NT2/D1 (cell line): ENCODE measurements around the gene LAD1.

ENCODE experiments used
- DNase-seq: peaks from one replicate; pipeline ENCODE4 v3.0.0-alpha.2; 2011; ENCODE audit warnings: low read depth, low spot score
- H3K27me3 ChIP-seq: 2 replicates; pipeline ENCODE4 v1.6.0; 2011; ENCODE audit warnings: mild to moderate bottlenecking; ENCODE audit not compliant: insufficient read length, insufficient read depth
- H3K36me3 ChIP-seq: 2 replicates; pipeline ENCODE4 v1.6.1; 2011; ENCODE audit warnings: mild to moderate bottlenecking, low read length, mixed read lengths; ENCODE audit not compliant: insufficient read depth, insufficient read length
- H3K4me1 ChIP-seq: 2 replicates; pipeline ENCODE4 v1.5.1; 2011; ENCODE audit not compliant: insufficient read depth, insufficient read length
- H3K4me3 ChIP-seq: 2 replicates; pipeline ENCODE4 v1.5.1; 2011; ENCODE audit warnings: low read depth; ENCODE audit not compliant: insufficient read length
- H3K9ac ChIP-seq: 2 replicates; pipeline ENCODE4 v1.6.0; 2011; ENCODE audit warnings: low read depth; ENCODE audit not compliant: insufficient read length
- H3K9me3 ChIP-seq: 2 replicates; pipeline ENCODE4 v1.5.1; 2011; ENCODE audit warnings: mild to moderate bottlenecking, low read length; ENCODE audit not compliant: insufficient read depth
- SUZ12 ChIP-seq: IDR thresholded peaks from 2 replicates; pipeline ENCODE4 v1.6.1; 2011; ENCODE audit not compliant: insufficient read length, insufficient read depth; ENCODE audit errors: extremely low read depth
- YY1 ChIP-seq: IDR thresholded peaks from 2 replicates; pipeline ENCODE4 v1.6.1; 2011; ENCODE audit not compliant: insufficient read length, insufficient read depth
- ZNF274 ChIP-seq: IDR thresholded peaks from 2 replicates; pipeline ENCODE4 v1.6.1; 2011; ENCODE audit warnings: mild to moderate bottlenecking, low read depth, low read length

The LAD1 gene

GRCh38 chr1:201423655-201424054 lies 24.5 kb upstream of the LAD1 start:
- H3K9ac ChIP-seq = no peak overlapping the region
- DNase-seq = no peak

GRCh38 chr1:201422436-201423030 lies 23.4 kb upstream of the LAD1 start:
- TF ChIP-seq SUZ12 (no peak), YY1 (no peak), ZNF274 (no peak)
- no peak overlapping the region for H3K9ac ChIP-seq
- no peak overlapping the region for H3K4me3 ChIP-seq
- no peaks in the 10 kb centered on the region for H3K27me3 ChIP-seq
- H3K36me3 ChIP-seq = no peaks in the 10 kb centered on the region
- H3K4me1 ChIP-seq = peaks cover 15% of the 10 kb centered on the region
- no peak for DNase-seq
- H3K9me3 ChIP-seq = peaks cover 6% of the 10 kb centered on the region; the same call in 1 of the 2 replicates

More at GRCh38 chr1:201423655-201424054, 24.5 kb upstream of the LAD1 start:
- TF ChIP-seq ZNF274 = no peak
- TF ChIP-seq YY1 = no peak
- no peak for TF ChIP-seq SUZ12
- no peaks in the 10 kb centered on the region for H3K36me3 ChIP-seq
- peaks cover 15% of the 10 kb centered on the region for H3K4me1 ChIP-seq
- H3K9me3 ChIP-seq = peaks cover 6% of the 10 kb centered on the region; the same call in 1 of the 2 replicates
- H3K27me3 ChIP-seq = no peaks in the 10 kb centered on the region
- no peak overlapping the region for H3K4me3 ChIP-seq

- Histone ChIP-seq H3K9me3 (peaks cover 9% of the 10 kb centered on the region; the same call in 1 of the 2 replicates), H3K36me3 (no peaks in the 10 kb centered on the region), H3K9ac (no peak overlapping the region), H3K27me3 (no peaks in the 10 kb centered on the region), H3K4me1 (peaks cover 15% of the 10 kb centered on the region), H3K4me3 (no peak overlapping the region)
- no peak for TF ChIP-seq YY1
- no peak for TF ChIP-seq ZNF274
- no peak for TF ChIP-seq SUZ12
- no peak for DNase-seq
Observed at GRCh38 chr1:201422026-201422425, 22.9 kb upstream of the LAD1 start.

GRCh38 chr1:201421041-201421440 lies 21.9 kb upstream of the LAD1 start:
- no peak for DNase-seq

GRCh38 chr1:201420608-201421002 lies 21.5 kb upstream of the LAD1 start:
- no peaks in the 10 kb centered on the region for H3K27me3 ChIP-seq
- no peak overlapping the region for H3K4me3 ChIP-seq

More at GRCh38 chr1:201421041-201421440, 21.9 kb upstream of the LAD1 start:
- H3K9ac ChIP-seq = no peak overlapping the region
- no peaks in the 10 kb centered on the region for H3K27me3 ChIP-seq
- no peak for TF ChIP-seq SUZ12
- no peak for TF ChIP-seq YY1
- no peak for TF ChIP-seq ZNF274
- no peaks in the 10 kb centered on the region for H3K36me3 ChIP-seq
- H3K4me1 ChIP-seq = peaks cover 11% of the 10 kb centered on the region
- no peak overlapping the region for H3K4me3 ChIP-seq
- peaks cover 19% of the 10 kb centered on the region for H3K9me3 ChIP-seq

GRCh38 chr1:201419746-201420607 lies 20.9 kb upstream of the LAD1 start:
- no peak overlapping the region for H3K4me3 ChIP-seq
- peaks cover 29% of the 10 kb centered on the region for H3K9me3 ChIP-seq
- no peak for DNase-seq
- H3K36me3 ChIP-seq = no peaks in the 10 kb centered on the region
- H3K9ac ChIP-seq = no peak overlapping the region
- H3K27me3 ChIP-seq = no peaks in the 10 kb centered on the region
- H3K4me1 ChIP-seq = peaks cover 11% of the 10 kb centered on the region
- TF ChIP-seq ZNF274 (no peak), SUZ12 (no peak), YY1 (no peak)

More at GRCh38 chr1:201420608-201421002, 21.5 kb upstream of the LAD1 start:
- no peaks in the 10 kb centered on the region for H3K36me3 ChIP-seq
- peaks cover 11% of the 10 kb centered on the region for H3K4me1 ChIP-seq
- peaks cover 23% of the 10 kb centered on the region for H3K9me3 ChIP-seq
- no peak for DNase-seq
- H3K9ac ChIP-seq = no peak overlapping the region
- no peak for TF ChIP-seq SUZ12
- no peak for TF ChIP-seq YY1
- TF ChIP-seq ZNF274 = no peak

GRCh38 chr1:201419256-201419655 lies 20.1 kb upstream of the LAD1 start:
- H3K36me3 ChIP-seq = no peaks in the 10 kb centered on the region
- peaks cover 11% of the 10 kb centered on the region for H3K4me1 ChIP-seq

More at GRCh38 chr1:201419256-201419655, 20.1 kb upstream of the LAD1 start:
- no peak overlapping the region for H3K9ac ChIP-seq
- H3K27me3 ChIP-seq = no peaks in the 10 kb centered on the region
- DNase-seq = no peak
- no peak for TF ChIP-seq ZNF274
- TF ChIP-seq YY1 = no peak
- no peak for TF ChIP-seq SUZ12
- no peak overlapping the region for H3K4me3 ChIP-seq
- H3K9me3 ChIP-seq = peaks cover 31% of the 10 kb centered on the region
